Suppressor macrophage (primary cell): Measurements from ENCODE around the gene YBX3.

Source experiments
- DNase-seq, 4 experiments: peaks; one replicate each; pipeline ENCODE4 v3.0.0-alpha.2; 2020 to 2022

The YBX3 gene

GRCh38 chr12:10721651-10722501, 1.2 kb downstream of the YBX3 start:
- DNase-seq, result peak; percentile 94 to 99 (median 96)

GRCh38 chr12:10720974-10721650, 2.0 kb downstream of the YBX3 start:
- DNase-seq, result no peak

- no peak for DNase-seq
These were observed 3.6 kb downstream of the YBX3 start for GRCh38 chr12:10719482-10719881.

- peak in 2 of 4 experiments; percentile 12 to 47 for DNase-seq
These were observed 4.8 kb downstream of the YBX3 start for GRCh38 chr12:10718279-10718821.

GRCh38 chr12:10717410-10717809, 5.7 kb downstream of the YBX3 start:
- peak in 1 of 4 experiments; percentile 13 for DNase-seq

- DNase-seq, result no peak
These were observed 6.3 kb downstream of the YBX3 start for GRCh38 chr12:10716704-10717315.

- DNase-seq, result no peak
These were observed 6.8 kb downstream of the YBX3 start for GRCh38 chr12:10716277-10716676.

- no peak for DNase-seq
These were observed 7.6 kb downstream of the YBX3 start for GRCh38 chr12:10715491-10715890.

GRCh38 chr12:10709808-10710207, 13.3 kb downstream of the YBX3 start:
- no peak for DNase-seq

GRCh38 chr12:10708862-10709261, 14.3 kb downstream of the YBX3 start:
- no peak for DNase-seq

- no peak for DNase-seq
These were observed 17.5 kb downstream of the YBX3 start for GRCh38 chr12:10705655-10706054.

- no peak for DNase-seq
These were observed 21.3 kb downstream of the YBX3 start for GRCh38 chr12:10701843-10702242.

GRCh38 chr12:10701131-10701681, 21.9 kb downstream of the YBX3 start:
- DNase-seq, result no peak

GRCh38 chr12:10700581-10700980, 22.5 kb downstream of the YBX3 start:
- DNase-seq, result no peak

- DNase-seq, result no peak
These were observed 25.3 kb downstream of the YBX3 start for GRCh38 chr12:10697862-10698261.

GRCh38 chr12:10697156-10697555, 26.0 kb downstream of the YBX3 start:
- no peak for DNase-seq

GRCh38 chr12:10690906-10691305, 32.2 kb downstream of the YBX3 start:
- no peak for DNase-seq

GRCh38 chr12:10689146-10689545, 34.0 kb downstream of the YBX3 start:
- no peak for DNase-seq

- no peak for DNase-seq
These were observed 35.1 kb downstream of the YBX3 start for GRCh38 chr12:10688042-10688441.

- DNase-seq, result peak; percentile 31 to 59 (median 34)
These were observed 49.3 kb downstream of the YBX3 start, which contains the start of gene STYK1 for GRCh38 chr12:10673659-10674384. Gene STYK1 (minus strand): TSS chr12:10674052. CDS start chr12:10634618, 39,434 bp downstream.

GRCh38 chr12:10672231-10672868, 50.8 kb downstream of the YBX3 start:
- no peak for DNase-seq

- no peak for DNase-seq
These were observed 53.6 kb downstream of the YBX3 start for GRCh38 chr12:10669533-10669932.
